Esophagus squamous epithelium (tissue), 4 donors: Measurements from ENCODE around the gene MINK1.

ENCODE experiments used
- CTCF ChIP-seq, 6 experiments: fragments of 450-650 bp in 4 of 6; fragments of 200-600 bp in 2 of 6; sonication (generic) in 2 of 6; IDR thresholded peaks; one replicate each; pipeline ENCODE4 v1.5.1; 2016 to 2019; ENCODE audit warnings: antibody characterized with exemption in 6 of 6, mild to moderate bottlenecking in 4 of 6, moderate library complexity in 4 of 6
- POLR2A ChIP-seq, 4 donors: fragments of 450-650 bp; IDR thresholded peaks; one replicate each; pipeline ENCODE4 v1.6.1; 2017; ENCODE audit warnings: antibody characterized with exemption in 4 of 4, mild to moderate bottlenecking in 4 of 4, moderate library complexity in 3 of 4

DNA sequence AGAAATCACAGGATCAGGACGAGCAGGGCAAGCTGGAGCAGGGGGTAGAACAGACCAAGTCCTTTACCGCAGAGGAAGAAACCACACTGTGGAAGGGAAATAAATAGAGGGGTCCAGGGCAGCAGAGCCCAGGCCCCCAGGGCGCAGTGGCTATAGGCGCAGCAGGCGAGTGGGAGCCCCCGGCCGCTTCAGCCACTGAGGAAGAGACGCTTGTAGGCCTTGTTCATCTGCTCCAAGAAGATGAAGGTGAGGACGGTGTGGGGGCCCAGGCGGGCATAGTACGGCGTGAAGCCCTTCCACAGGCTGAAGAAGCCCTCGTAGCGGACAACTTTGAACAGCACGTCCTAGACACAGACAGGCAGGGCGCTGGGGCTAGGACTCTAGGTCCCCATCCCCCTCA lies 104.4 kb downstream of the MINK1 start:
- TF ChIP-seq CTCF (IDR thresholded peaks at IDR 0.05) (no peak), POLR2A (IDR thresholded peaks at IDR 0.05) (no peak)
